ENCODE results near the gene CNOT11.
"Not testable (repeated sequence)": the region's sequence is repeated elsewhere in the genome, so short reads cannot be mapped to it uniquely, and the experiment has no call there.

Gene CNOT11

GRCh38 chr2:101245468-101245867 lies 7.2 kb upstream of the CNOT11 start:
- not testable (repeated sequence) for DNase-seq (ENCODE audit: low spot score)

GRCh38 chr2:101248756-101249155 lies 3.9 kb upstream of the CNOT11 start:
- not testable (repeated sequence) for DNase-seq (ENCODE audit: low spot score)

- DNase-seq (ENCODE audit: low spot score): no peak
These were observed 2.9 kb upstream of the CNOT11 start for GRCh38 chr2:101249826-101250225.

DNA sequence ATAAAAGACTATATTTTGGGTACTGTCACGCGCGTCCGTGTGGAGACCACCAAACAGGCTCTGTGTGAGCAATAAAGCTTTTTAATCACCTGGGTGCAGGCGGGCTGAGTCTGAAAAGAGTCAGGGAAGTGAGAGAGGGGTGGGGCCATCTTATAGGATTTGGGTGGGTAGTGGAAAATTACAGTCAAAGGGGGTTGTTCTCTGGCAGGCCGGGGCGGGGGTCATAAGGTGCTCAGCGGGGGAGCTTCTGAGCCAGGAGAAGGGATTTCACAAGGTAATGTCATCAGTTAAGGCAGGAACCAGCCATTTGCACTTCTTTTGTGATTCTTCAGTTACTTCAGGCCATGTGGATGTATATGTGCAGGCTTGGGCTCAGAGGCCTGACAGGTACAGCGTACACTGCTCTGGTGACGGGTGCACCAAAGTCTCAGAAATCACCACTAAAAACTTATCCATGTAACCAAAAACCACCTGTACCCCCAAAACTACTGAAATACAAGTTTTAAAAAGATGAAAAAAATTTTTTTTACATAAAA lies 1.4 kb upstream of the CNOT11 start:
- not testable (repeated sequence) for DNase-seq (ENCODE audit: low spot score)

DNA sequence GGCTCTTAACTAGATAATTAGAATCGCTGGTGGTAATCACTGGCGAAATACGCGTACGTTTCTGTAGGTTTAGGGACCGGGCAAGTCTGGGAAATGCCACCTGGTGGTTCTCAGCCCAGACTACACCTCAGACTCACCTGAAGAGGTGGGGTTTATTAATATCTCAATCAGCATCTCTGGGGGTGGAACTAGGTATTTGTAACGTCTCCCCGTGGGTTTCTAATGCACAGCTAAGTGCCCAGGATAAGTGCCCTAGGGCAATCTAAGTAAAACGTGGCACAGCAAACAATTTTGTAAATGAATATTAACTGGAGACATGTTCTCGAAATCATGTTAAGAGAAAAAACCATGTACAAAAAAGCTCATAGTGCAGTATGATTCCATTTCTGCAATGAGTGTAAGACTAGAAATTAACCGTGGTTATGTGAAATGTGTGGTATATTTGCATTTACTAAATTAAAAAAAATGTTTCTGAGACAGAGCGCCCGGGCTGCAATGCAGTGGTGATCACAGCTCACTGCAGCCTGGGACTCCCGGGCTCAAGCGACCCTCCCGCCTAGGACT lies 760 bp upstream of the CNOT11 start:
- DNase-seq (ENCODE audit: low spot score): peak; percentile 55

DNA sequence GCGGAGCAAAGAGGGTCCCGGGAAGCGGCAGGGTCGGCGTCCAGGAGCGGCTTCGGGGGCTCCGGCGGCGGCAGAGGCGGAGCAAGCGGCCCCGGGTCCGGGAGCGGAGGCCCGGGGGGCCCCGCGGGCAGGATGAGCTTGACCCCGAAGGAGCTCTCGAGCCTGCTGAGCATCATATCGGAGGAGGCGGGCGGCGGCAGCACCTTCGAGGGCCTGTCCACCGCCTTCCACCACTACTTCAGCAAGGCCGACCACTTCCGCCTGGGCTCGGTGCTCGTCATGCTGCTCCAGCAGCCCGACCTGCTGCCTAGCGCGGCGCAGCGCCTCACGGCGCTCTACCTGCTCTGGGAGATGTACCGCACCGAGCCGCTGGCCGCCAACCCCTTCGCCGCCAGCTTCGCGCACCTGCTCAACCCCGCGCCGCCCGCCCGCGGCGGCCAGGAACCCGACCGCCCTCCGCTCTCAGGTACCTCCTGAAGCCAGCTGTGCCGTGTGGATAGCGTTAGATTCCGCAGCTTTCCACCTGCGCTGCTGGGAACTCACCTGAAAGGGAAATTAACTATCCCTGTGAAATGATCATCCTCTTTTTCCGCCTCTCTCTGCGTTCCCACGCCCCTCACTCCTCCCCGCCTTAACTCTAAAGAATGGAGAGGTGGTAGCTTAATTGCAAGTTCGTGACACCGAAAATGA lies 472 bp downstream of the CNOT11 start:
- DNase-seq (ENCODE audit: low spot score): no peak

DNA sequence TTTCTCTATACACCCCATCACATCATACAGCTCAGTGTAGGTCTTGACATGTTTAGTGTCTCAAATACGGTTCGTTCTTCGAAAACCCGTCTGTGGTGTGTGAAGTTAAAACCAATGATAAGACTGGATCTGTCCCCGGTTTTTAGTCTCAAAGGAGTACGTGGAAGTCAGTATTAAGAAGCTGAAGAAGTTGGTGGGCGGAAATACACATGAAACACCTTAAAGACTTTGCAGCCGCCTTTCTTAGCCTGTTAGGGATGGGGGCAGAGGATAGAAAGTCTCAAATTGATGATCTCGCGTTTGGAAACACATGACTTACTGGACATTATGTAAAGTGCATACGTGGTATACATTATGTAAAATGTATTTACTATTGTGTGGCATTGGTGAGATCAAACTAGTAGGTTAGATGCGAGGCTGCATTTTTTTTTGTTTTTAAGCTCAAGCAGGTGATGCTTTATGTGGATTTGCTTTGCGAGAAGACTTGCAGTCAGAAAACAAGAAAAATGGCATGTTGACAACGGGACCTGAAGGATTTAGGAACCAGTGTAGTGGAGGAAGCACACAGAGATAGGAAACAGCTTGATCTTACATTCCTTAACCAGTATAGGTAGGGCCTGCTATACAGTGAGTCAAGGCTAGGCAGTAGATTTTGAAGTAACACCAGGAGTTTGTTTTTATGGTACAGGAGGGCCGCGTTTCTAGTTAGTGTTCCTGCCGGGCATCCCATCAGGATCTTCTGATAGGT lies 1.2 kb downstream of the CNOT11 start:
- no peak for DNase-seq (ENCODE audit: low spot score)

GRCh38 chr2:101255501-101255900 lies 2.8 kb downstream of the CNOT11 start:
- DNase-seq (ENCODE audit: low spot score): no peak

DNA sequence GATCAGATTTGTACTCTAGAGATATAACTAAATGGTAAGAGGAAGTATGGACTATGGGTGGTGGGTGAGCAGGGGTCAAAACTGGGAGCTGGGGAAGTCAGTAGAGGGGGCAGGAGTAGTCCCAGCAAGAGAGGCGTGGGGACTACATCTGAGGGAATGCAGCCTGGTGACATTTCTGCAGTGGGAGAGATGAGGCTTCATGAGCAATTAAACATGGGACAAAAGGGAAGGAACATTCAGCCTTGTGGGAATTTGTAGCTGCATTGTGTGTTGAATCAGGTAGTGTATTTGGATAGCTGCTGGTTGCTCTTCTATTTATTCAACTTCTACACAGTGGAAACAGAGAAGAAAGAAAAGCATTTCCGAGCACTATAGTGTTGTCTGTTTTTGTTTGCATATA lies 3.6 kb downstream of the CNOT11 start:
- no peak for DNase-seq (ENCODE audit: low spot score)

- no peak for DNase-seq (ENCODE audit: low spot score)
These were observed 6.1 kb downstream of the CNOT11 start for GRCh38 chr2:101258804-101259203.

DNA sequence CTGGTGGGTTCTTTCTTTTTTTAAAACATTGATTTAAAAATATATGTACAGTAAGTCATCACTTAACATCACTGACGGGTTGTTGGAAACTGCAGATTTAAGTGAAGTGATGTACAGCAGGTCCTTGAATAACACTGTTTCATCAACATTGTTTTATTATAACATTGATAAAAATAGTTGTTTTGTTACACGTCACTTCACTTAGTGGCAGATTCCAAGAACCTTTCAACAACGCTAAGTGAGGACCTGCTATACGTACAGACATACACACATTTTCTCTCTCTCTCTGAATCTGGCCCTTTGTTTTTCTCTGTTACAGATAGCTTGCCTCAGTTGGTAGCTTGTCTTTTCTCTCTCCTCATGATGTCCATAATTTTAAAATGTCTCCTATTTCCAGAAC lies 9.5 kb downstream of the CNOT11 start:
- no peak for DNase-seq (ENCODE audit: low spot score)

GRCh38 chr2:101263377-101263800 lies 10.7 kb downstream of the CNOT11 start:
- no peak for DNase-seq (ENCODE audit: low spot score)

- DNase-seq (ENCODE audit: low spot score): no peak
These were observed 11.8 kb downstream of the CNOT11 start for GRCh38 chr2:101264360-101264939.

GRCh38 chr2:101265893-101266499 lies 13.3 kb downstream of the CNOT11 start:
- DNase-seq (ENCODE audit: low spot score): no peak

DNA sequence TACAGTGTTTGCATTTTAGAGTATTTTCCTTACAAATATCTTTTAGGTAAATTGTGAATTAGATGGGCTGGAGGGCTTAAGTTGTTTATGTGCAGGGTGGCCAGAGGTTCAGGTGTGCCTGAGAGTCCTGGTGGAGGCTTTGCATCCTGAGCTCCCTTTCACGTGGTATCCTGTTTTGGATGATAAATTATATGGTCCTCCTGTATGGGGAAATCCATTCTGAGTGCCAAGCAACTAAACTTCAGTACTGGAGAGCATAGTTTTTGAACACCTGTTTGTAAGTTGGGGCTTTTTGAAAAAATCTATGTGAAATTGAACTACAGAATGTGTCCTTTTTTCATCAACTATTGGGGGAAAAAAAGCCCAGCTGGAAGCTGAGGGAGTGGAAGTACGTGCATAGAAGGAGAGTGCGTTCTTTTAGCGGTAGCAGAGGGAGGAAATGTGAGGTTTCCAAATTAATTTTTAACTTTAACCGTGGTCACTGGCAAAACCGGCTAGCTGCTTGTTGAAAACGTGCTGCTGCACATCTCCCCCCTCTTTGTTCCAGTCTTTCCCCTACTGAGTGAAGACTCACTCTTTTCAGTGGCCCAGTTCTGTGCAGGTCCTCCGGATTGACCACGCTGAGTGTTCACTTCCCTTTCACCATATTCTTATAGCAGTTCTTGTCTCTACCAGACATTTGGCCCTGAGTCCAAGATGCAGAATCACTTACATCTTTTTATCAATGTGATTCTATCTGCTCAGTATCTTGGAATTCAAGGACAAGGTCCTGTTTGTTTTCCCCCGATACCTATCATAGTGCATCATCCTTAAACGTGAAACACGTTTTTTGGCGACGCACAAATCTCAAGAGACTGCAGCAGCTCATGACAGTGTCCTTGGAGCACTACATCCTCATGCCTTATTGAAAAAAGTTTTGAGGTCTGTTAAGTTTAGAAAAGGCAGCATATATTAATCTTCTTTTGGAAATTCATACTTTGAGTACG lies 15.3 kb downstream of the CNOT11 start:
- no peak for DNase-seq (ENCODE audit: low spot score)

DNA sequence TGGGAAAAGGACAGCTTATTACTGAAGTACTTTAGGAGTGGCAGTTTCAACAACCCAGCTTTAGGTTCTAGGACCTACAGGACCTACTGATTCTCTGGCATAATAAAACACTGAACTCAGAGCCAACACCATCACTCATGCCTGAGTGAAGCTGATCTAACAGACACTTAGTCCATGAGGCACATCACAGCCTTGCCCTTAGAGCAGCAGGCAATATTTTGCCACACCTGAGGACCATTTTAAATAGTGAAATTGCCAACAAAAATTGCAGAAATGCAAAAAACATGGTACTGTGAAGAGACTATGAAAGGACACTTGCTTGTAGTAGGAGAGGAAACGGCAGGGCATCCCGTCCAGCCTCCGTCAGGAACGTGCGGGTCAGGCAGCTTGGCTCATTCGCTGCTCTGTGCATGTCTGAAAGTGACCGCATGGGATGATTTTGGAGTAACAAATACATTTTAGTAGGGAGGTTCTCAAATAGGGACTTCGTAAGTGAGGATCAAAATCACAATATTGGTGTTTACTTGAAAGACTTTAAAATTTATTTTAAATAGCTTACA lies 18.1 kb downstream of the CNOT11 start:
- DNase-seq (ENCODE audit: low spot score): no peak

GRCh38 chr2:101272045-101272784 lies 19.5 kb downstream of the CNOT11 start:
- DNase-seq (ENCODE audit: low spot score): no peak

GRCh38 chr2:101273056-101273455 lies 20.4 kb downstream of the CNOT11 start:
- no peak for DNase-seq (ENCODE audit: low spot score)

DNA sequence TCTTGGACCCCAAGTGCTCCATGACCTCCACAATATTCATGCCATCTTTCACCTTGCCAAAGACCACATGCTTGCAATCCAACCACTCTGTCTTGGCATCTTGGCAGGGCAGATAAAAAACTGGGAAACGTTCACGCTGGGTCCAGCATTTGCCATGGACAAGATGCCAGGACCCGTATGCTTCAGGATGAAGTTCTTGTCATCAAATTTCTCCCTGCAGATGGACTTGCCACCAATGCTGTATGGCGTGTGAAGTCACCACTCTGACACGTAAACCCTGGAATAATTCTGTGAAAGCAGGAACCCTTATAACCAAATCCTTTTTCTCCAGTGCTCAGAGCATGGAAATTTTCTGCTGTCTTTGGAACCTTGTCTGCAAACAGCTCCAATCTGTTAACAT lies 21.5 kb downstream of the CNOT11 start:
- no peak for DNase-seq (ENCODE audit: low spot score)

DNA sequence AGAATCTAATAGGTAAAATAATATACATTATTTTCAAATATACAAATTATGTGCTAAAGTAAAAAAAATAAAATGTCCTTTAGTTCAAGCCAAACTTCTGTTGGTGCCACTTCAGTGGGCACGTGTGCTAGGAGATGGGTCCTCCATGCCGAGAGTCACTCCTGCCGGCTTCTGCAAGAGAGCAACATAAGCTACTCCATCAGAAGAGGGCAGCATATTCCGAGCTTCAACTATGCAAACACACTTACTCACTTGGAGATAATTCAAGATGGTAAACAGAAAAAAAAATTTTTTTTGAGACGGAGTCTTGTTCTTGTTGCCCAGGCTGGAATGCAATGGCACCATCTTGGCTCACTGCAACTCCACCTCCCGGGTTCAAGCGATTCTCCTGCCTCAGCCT lies 24.4 kb downstream of the CNOT11 start:
- no peak for DNase-seq (ENCODE audit: low spot score)
